Measurements from ENCODE around the gene CDNF.

The CDNF gene

GRCh38 chr10:14810969-14811953, 26.6 kb downstream of the CDNF start:
- no peak for TF ChIP-seq CTCF (conservative IDR thresholded peaks at IDR 0.05)
- H3K27ac ChIP-seq, result no peak overlapping the region

GRCh38 chr10:14806318-14806717, 31.5 kb downstream of the CDNF start:
- TF ChIP-seq CTCF (conservative IDR thresholded peaks at IDR 0.05), result no peak
- H3K27ac ChIP-seq, result no peak overlapping the region

DNA sequence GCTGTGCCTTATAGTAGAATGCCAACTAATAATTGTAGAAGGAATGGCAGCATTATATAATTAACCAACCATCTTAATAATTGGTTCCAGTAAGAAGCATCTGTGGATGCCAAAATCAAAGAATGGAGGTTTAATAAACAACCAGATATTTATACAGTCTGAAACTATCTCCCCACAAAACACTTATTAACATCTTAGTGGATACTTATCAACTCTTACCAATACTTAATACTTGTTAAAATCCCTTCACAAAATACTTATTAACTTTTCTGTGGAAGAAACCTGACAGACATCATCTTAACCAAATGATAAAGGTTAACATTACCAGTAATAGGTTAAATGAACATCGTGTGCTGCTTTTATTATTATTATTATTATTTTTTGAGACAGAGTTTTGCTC, 34.0 kb downstream of the CDNF start:
- H3K27ac ChIP-seq, result no peak overlapping the region
- TF ChIP-seq CTCF (conservative IDR thresholded peaks at IDR 0.05), result no peak

DNA sequence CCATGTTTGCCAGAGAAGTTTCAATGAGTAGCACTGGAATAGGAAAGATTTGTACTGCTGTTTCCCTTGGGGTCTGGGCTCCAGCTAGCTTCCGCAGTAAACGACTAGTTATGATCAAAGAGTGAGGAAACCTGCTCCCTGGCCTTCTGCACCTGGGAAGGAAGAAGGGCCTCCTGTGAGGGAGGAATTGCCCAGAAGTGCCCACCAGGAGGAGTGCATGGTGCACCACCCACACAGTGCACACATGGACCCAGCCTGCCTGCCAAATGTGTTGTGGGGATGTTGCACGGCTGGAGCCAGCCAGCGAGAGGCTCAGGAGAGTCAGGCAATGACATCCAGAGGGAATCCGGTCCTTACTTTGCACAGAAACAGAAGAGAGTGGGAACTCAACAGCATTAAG, 36.1 kb downstream of the CDNF start:
- H3K27ac ChIP-seq, result no peak overlapping the region
- TF ChIP-seq CTCF (conservative IDR thresholded peaks at IDR 0.05), result no peak

DNA sequence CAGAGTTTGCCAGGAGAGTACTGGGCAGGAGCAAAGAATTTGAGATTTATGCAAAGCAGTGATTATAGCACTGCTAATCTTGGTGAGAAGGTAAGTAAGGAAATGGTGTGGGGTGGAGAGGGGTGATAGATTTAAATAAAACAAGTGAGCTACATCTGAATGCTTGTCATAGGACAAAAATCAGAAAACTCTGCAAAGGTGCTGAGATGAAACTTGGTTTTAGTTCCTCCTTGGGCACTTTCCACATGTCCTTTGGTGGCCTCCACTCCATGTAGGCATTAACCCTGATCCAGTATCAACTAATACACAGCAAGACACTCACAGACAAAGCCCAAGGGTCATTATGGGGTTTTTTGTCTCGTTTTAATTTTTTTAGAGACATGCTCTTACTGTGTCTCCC, 37.4 kb downstream of the CDNF start:
- H3K27ac ChIP-seq, result no peak overlapping the region
- no peak for TF ChIP-seq CTCF (conservative IDR thresholded peaks at IDR 0.05)

- no peak for TF ChIP-seq CTCF (conservative IDR thresholded peaks at IDR 0.05)
- H3K27ac ChIP-seq, result no peak overlapping the region
Measured at GRCh38 chr10:14798636-14799035, 39.2 kb downstream of the CDNF start.

- no peak overlapping the region for H3K27ac ChIP-seq
- no peak for TF ChIP-seq CTCF (conservative IDR thresholded peaks at IDR 0.05)
Measured at GRCh38 chr10:14787938-14788337, 49.9 kb downstream of the CDNF start.
